HG03460 (cell line): ENCODE data around the gene SMCO4.

Experiments used
- ATAC-seq: cut with Tn5 transposase; IDR thresholded peaks from one replicate; pipeline ENCODE4 v1.9.1; 2021; ENCODE audit not compliant: unreplicated experiment

Gene SMCO4

DNA sequence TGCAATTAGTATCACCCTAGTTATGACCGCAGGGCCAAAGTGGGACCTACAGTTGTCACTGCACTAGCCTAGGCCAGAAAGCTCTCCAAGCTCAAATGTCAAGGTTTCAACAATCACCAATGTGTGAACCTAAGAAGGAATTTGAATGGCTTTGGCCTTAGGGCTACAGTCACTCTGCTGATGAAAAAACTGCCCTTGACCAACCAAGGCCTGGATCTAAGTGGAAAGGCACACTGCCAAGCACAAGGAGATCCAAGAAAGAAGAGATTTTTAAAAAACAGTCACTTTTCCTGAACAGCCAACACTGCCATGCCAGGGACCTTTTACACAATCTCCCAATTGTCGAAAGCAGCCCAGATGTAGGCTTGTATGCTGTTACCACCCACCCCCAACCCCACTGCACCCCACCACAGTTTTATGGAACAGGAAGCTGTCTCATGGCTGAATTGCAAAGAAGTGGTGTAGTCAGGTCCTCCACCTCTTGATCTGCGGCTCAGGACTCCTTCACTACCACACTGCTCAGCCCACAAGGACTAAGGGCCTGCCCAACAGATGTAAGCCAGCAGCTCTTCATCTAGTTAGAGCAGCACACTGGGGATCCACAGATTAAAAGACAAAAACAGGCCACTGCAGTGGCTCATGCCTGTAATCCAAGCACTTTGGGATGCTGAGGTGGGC is 32.9 kb downstream of the SMCO4 start:
- no peak for ATAC-seq

DNA sequence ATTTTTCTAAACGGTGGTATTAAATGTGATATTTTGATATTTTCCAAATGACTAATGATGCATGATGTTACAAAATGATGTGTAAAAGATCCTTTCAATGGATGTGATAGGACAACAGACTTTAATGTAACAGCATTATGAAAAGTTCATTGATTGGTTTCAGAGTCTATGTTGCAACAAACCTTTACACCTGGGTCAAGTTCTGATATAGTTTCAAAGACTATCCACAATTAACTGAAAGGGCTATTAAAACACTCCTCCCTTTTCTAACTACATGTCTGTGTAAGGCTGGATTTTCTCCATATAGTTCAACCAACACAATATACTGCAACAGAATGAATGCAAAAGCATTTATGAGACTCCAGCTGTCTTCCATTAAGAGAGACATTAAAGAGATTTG is 35.7 kb downstream of the SMCO4 start:
- no peak for ATAC-seq

DNA sequence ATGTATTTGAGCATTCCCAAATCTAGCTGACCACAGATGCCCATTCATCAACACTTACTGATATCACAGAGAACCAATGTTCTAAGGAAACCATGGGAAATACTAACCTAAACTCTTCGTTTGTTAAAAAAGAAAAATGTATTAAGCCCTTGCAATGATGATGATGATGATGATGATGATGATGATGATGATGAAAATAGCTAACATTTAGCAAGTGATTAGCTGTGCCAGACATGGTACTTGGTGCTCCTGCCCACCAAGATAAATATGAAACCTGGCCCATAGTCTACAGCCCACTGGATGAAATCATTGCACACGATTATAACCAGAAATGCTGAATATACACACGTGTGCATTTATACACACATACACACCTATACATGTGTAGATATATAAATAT is 37.5 kb downstream of the SMCO4 start:
- ATAC-seq = no peak

DNA sequence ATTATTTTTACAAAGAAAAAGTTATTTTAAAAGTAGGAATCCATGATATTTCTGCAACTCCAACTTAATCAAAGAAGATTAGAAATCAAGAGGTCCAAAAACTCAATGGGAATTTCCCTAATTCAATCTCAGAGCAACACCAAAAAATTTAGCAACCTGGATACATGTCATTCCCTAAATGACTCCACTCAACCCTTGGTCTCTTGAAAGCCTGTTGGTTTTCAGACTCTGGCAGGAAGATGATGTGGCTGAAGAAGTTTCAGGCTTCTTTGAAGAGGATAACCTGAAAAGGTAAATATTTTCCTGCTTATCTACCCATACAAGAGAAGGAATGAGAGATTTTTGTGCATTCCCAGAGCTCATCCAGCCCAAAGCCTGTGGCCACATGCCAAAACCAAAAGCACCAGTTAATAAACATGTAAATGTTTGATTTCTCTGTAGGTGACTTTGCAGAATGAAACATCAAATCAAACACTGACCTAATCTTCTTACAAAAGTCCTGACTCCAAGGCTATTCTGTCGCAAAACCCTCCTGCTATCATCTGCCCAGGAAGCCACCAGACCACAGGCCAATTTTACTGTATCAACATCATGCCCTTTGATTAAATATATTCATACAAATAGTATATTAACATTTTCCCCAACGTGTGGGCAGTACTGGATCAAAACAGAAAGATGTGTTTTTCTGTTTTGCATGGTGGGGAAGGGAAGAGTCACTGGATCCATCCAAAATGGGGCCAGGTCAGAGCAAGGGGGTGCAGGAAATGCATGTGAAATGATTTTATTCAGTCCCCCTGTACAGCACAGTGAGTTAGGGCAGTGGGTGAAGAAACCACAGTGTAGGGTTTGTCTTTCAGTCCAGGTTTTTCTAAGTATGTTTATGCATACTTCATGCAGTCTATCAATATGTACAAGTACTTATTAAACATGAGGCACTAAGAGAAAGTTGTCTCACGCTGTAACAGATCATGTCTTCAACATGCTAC is 38.8 kb downstream of the SMCO4 start:
- ATAC-seq = no peak

DNA sequence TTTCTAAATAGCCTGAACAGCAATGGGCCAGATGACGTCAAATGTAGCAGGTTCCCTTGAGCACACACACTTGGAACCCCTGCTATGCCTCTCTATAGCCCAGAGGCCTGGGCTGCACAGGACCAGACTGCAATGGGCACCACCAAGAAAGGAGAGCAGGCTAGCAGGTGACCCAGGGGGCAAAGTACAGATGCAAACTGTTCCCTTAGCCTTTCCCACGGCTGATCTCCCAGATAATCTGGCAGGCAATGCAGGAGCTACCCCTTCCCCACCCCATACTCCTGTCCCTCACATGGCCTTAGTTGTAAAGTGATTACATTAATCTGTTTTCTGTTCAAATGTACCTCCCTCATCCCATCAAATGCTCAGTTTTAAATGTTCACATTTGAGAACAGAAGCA is 41.3 kb downstream of the SMCO4 start:
- ATAC-seq = no peak

DNA sequence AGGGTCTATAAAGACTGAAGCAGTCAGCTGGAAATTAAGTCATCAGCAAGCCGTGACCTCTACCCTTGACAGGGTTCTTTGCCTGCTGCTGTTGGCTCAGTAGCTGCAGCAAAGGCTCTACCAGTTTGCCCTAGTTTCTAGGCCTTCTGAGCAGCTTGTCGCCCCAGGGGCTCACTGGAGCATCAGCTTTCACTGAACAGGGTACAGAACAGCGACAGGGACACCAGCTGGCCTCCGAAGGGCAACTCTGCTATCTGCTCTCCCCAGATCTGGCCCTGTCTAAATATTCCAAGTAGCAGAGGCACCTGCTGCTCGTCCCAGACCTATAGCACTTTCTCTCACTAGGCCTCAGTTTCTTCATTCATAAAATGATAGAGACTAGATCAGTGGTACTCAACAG is 42.4 kb downstream of the SMCO4 start:
- no peak for ATAC-seq

DNA sequence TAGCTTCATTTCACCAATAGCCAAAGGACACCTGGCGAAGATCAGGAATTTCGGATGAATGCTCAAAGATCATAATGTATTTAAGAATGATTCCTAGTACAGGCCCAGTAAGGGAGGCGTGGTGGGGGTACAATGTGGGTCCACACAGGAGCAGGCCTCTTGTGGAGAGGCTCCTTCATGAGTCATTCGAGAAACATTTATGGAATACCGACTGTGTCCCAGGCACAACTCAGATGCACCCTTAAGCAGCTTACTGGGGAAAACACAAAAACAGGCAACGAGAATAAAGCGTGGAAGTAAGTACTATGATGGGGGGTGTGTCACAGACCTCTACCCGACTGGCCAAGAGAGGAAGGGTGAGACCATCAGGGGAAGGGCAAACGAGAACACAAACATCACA is 44.5 kb downstream of the SMCO4 start:
- no peak for ATAC-seq

DNA sequence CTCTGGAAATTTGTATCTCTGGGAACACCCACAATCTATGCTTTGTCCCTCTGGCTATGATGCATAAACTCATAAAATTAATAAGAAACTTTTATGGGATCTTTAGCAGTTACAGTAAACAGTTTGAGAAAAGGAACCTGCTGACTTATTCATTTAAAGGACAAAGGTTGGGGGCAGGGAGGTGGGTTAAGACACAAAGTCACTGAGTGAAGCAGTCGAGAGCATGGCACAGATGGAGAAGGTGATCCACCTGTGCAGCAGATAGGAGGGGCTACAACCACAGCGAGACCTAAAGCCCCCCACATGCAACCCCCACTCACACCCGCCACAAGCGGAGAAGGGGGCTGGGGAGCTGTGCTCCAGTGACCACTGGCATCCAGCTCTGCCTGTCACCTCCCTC is 45.0 kb downstream of the SMCO4 start:
- no peak for ATAC-seq

DNA sequence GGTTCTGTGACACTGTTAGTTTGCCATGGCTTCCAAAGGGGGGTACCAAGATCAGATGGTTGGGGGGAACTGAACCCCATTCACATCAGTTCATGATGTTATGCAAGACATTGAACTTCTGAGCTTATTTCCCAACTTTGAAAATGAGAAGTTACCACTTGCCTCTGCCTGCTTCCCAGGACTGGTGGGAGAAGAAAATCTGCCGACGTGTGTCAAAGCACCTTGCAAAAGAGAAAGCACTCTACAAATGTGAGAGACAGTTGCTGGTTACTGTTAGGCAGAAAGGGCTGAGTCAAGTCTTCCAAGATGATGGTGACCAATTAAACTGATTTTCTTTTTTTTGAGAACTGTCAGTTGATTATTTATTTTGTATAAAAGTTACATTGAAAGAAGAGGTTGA is 45.6 kb downstream of the SMCO4 start:
- ATAC-seq = no peak

DNA sequence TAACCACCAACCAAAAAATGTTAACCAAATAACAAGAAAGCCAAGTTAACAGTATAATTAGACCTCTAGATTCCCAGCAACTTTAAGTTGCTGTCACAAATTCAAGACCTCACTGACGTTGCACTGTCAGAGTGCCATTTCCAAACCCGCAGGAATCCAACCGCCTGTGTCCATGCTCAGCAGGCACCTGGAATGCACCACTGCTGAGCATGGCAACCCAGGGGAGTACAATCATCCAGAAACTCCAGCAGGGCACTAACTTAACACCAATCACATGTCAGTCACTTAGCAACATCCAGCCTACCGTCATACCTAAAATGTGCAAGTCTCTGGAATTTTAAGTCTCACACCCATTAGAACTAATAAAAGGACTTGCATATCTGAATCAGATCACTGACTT is 48.8 kb downstream of the SMCO4 start:
- no peak for ATAC-seq

DNA sequence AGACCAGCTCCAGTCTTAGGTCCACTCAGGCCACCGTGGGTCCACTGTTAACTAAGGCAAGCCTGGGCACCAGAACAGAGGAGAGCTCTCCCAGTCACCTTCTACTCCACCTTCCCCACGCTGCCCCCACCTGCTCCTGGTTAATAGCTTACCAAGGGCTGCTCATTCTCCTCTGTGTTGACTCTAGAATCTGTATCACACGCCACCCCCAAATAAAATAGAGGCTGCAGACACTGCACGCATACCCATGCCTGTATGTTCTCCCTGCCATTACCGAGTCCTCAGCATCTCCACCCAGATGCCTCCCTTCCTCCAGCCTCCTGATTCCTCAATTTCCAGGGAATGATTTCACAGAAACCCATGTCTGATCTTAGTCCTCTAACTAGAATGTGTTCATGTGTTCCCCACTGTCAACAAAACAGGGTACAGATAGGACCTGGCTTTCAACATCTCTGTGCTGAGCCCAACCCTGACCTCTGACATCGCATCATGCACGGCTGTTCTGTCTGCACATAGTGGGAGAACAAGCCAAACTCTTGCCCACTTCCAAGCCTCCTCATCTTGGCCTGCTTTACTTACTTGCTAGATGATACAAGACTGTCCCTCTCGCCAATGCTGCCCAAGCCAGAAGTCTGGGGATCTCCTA is 49.8 kb downstream of the SMCO4 start:
- no peak for ATAC-seq

DNA sequence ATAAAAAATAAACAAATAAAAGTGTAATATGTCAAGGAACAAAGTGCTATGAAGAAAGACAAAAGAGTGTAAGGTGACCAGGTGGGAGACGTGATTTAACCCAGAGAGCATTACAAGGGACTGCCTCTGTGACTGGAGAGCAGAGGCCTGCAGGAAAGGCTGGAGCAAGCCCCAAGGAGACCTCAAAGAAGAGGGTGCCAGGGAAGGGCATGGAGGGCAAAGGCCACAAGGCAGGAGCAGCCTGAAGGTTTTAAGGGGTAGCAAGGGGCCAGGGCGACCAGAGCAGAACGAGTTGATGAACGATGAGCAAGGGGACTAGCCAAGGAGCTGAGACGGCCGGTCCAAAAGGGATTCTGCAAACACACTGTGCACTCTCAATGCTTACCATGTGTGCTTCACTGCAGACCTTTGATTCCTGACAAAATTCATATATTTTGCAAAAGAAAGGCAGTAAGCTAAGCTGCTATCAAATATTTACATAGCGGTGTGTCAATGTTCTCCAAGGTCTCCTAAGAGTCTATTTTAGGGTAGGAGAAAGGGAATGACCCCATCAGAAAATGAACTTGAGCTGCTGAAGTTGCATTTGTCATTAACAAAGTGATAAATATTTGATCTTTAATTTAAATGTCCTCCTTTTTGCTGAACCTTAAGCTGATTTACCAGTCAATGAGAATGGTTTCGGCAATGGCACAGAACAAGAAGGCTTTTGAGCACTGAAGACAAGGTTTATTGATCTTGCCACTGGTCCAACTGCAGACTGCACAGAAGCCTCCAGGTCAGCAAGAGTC is 50.5 kb downstream of the SMCO4 start:
- ATAC-seq = no peak

DNA sequence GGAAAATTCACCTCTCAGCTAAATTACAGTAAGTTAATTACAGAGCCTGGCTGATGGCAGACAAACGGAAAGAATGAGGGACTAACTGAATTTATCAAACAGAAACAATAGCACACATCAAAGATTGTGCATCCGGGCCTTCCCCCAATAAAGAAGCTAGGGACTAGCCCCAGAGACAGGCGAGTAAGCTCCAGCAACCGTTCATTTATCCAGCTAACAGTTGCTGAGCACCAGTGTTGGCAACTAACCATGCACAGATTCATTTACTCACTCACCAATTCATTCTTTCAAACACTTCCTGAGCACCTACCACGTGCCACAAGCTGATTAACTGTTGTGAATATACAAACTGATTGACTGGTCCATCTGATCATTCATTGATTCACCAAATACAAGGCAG is 51.2 kb downstream of the SMCO4 start:
- no peak for ATAC-seq

DNA sequence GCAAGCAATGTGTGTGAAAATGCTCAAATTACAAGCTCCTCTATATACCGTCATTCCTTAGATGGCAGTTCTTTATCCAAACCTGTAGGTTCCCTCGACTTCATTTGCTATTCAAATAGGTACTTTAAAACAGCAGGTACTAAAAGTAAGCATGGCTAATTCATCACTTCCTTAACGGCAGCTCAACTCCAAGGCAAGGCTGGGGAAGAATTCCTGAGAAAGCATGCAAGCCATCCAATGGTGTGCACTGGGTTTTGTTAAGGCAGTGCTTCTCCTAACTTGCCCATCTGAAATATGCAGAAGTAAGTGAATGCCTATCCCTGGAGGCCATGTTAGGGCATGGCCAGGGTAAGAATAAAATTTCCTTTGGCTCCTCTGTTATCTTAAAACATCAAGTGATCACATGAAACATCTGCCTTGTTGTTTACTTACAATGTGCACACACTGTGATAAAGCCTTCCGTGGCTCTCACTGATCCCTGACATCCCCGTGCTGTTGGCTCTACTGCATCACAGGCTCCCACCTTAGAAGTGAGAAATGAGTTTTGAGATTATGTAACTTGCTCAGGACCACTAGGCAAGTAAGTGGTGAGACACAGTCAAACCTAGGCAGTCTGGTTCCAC is 52.1 kb downstream of the SMCO4 start:
- no peak for ATAC-seq

DNA sequence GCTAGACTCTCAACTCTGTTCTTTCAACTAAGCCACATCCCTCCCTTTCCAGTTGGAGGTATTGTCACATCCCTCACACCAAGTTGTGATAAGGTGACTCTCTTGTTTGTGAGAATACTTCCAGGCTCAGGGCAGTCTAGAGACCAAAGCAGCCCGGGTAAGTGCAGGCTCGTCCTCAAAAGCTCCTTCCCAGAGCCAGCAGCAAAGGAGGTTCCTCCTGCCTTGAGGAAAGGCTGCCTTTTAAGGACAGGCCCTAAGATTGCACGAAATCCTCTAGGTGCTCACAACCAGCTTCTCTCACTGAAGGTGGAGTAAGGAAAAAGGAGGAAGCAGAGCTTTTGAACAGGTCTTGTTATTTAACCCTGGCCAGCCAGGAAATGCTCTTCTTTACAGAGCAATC is 53.4 kb downstream of the SMCO4 start:
- ATAC-seq = no peak

DNA sequence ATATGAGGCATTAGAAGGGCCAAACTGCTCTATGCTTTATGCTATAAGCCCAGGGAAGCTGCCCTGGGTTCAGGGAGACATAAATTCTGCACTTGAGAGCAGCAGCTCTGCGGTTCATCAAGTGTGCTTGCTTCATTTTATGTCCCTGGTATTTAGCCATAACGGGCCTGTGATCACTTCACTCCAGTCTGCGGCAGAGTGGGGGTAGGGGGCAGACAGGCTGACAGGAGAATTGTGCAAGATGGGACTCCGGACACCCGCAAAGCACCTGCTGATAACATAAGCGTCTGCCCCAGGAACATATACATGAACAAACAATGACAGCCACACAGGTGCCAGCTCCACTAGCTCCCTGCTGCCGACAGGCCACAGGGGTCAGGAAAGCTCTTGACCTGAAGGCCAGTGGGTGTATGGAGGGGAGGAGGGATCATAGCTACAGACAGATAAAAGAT is 56.1 kb downstream of the SMCO4 start:
- no peak for ATAC-seq

DNA sequence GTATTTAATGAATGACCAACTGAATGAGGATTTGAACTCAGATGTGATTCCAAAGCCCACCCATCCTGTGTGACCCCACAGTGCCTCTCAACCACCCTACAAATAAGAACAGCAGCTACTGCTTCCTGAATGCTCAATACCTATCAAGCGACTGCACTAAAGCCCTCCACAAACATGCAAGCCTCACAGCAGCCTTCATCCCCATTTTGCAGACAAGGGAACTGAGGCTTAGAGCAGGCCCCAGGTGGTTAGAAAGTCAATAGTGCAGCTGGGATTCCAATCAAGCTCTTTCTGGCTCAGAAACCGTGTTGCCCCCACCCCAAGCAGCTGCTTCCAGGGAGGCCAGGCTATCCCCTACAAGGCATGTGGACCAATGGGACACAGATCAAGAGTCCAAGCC is 57.2 kb downstream of the SMCO4 start:
- ATAC-seq = no peak

DNA sequence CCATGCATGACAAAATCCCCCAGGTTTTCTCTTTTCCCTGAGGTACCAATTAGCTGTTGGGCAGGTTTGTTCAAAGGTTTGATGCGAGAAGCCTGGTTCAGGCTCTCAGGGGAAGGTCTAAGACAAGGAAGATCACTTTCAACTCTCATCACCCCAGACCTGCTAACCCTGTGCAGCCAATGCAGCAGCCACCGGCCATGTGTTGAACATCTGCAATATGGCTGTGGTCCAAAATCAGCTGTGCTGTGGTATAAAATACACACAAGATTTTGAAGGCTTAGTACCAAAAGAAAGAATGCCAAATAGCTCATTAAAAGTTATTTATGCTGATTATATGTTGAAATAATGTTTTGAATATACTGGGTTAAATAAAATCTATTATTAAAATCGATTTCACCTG is 58.5 kb downstream of the SMCO4 start:
- ATAC-seq = no peak

DNA sequence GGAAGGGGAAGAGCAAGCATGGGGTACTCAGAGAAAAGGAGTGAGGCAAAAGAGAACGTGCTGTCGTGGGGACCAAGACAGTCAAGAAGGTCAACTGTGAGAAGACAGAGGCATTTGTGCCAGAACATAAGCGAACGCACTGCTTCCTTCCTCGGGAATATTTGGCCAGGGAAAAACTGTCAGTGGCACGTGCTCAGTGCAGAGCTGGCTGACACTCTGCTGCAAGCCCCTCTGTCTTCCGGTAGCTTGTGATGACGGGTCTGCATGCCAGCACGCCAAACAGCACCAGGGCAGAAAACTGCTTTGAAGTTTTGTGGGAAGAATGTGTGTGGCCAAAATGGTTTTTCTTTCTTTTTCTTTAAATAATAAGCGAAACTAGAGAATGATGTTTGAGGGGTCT is 60.6 kb downstream of the SMCO4 start:
- ATAC-seq = no peak

DNA sequence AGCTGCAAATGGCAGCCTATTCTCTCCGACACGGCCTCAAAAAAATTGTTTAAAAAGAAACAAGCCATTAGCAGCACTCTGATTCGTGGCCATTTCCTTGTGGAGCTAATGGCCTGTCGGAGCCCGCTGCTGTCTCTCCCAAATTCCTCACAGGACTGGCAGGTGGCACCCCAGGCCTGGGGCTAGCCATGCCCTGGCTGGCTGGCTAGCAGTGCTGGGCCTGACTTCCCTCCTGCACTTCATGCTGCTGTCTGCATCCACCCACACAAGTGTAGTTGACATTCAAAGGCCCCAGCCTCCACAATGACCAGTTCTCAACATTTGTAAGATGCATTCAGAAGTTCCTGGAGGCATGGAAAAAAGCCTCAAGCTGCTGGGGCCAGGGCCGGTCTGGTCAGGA is 61.5 kb downstream of the SMCO4 start:
- no peak for ATAC-seq

DNA sequence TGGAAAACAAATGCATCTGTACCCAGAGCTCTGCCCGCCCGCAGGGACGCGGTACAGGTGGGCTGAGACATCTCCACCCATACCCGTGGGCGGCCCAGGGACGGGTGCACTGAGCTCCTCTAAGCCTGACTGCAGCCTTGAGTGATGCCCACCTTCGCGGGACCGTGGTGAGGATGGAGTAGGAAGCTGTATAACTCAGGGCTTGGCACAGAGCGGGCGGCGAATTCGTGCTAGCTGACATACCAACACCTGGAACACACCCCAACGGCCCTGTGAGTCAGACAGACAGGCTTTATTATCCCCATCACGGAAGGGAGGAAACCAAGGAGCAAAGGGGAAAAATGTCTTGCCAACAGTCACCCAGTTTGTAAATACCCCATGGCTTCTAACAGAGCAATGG is 61.9 kb downstream of the SMCO4 start:
- ATAC-seq = no peak
